Measurements from ENCODE around the gene ERGIC1.

Gene ERGIC1

GRCh38 chr5:172883066-172883465, 49.0 kb downstream of the ERGIC1 start:
- H3K4me3 ChIP-seq (ENCODE audit: low read depth, low read length), result no peak overlapping the region
- no peak for TF ChIP-seq CTCF (IDR thresholded peaks at IDR 0.05; ENCODE audit: low read depth, low read length, missing control alignments)
- DNase-seq (ENCODE audit: low read depth), result no peak

GRCh38 chr5:172885597-172886340, 51.7 kb downstream of the ERGIC1 start:
- no peak overlapping the region for H3K4me3 ChIP-seq (ENCODE audit: low read depth, low read length)
- DNase-seq (ENCODE audit: low read depth), result no peak
- no peak for TF ChIP-seq CTCF (IDR thresholded peaks at IDR 0.05; ENCODE audit: low read depth, low read length, missing control alignments)

GRCh38 chr5:172886476-172886875, 52.4 kb downstream of the ERGIC1 start:
- TF ChIP-seq CTCF (IDR thresholded peaks at IDR 0.05; ENCODE audit: low read depth, low read length, missing control alignments), result no peak
- DNase-seq (ENCODE audit: low read depth), result no peak
- H3K4me3 ChIP-seq (ENCODE audit: low read depth, low read length), result no peak overlapping the region

GRCh38 chr5:172886974-172887501, 53.0 kb downstream of the ERGIC1 start:
- no peak for TF ChIP-seq CTCF (IDR thresholded peaks at IDR 0.05; ENCODE audit: low read depth, low read length, missing control alignments)
- H3K4me3 ChIP-seq (ENCODE audit: low read depth, low read length), result no peak overlapping the region
- no peak for DNase-seq (ENCODE audit: low read depth)

- TF ChIP-seq CTCF (IDR thresholded peaks at IDR 0.05; ENCODE audit: low read depth, low read length, missing control alignments), result no peak
- DNase-seq (ENCODE audit: low read depth), result no peak
- H3K4me3 ChIP-seq (ENCODE audit: low read depth, low read length), result no peak overlapping the region
Observed at GRCh38 chr5:172887692-172888091, 53.6 kb downstream of the ERGIC1 start.

- TF ChIP-seq CTCF (IDR thresholded peaks at IDR 0.05; ENCODE audit: low read depth, low read length, missing control alignments), result no peak
- H3K4me3 ChIP-seq (ENCODE audit: low read depth, low read length), result no peak overlapping the region
- DNase-seq (ENCODE audit: low read depth), result no peak
Observed at GRCh38 chr5:172890659-172891058, 56.6 kb downstream of the ERGIC1 start.
